ENCODE results near the gene BAIAP2L2. TPM values are rescaled to one million over a fixed set of nuclear protein-coding genes. Genes with fewer than 3 reads are reported as not detected.

The BAIAP2L2 gene
- total and polyA plus RNA-seq, 2 experiments from 2014 or later: 4.4 to 8.2 TPM

DNA sequence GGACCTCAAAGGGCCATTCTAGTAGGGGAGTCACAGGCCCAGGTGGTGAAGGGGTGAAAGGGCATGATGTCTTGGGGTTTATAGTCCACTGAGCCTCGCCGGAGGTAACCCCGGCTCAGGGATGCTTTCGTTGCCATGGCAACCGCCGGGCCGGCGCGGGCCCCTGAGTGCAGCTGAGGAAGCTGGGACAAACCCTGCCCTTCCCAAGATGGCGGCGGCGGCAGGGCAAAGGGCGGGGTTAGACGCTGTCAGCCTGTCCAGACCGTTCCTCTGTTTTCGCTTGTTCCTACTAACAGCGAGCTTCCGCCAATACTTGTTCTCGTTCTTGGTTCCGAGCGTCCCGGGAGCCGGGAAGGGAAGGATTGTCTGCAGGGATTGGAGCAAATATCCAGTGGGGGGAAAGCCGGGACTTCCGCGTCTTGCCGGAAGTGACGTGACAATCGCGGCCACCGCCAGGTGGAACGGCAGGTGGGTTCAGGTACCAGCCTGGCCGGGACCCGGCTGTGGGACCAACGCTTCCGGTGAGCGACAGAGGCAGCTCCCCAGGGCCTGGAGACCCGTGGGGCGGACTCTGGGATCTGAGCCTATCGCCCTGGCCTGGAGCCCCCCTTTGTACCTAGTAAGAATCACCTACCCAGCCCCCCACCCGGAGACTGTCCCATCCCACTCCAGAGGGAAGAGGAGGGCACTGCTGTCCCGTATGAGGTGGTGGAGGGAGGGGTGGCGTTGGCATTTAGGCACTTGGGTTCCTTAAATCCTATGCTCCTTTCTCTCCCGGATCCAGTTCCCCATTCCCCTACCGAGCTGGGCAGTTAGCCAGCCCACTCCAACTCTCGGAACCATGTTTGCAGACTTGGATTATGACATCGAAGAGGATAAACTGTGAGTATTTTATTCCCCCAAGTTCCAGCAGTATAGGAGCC is 53.3 kb downstream of the BAIAP2L2 start, which contains the start of gene PICK1:
TSS of gene PICK1 (plus strand) at position 436 of the 923 bp plus-strand sequence. CDS start at position 842, 406 bp downstream.
- Histone ChIP-seq H3K4me3 (peak within 1 kb of the TSS; percentile 39), H3K9me2 (replicated peaks; ENCODE audit: insufficient read depth) (no peaks in the 10 kb centered on the region), H3K79me2 (peaks cover 8% of the 10 kb centered on the region), H2AFZ (peak within 1 kb of the TSS; percentile 70), H3K4me1 (ENCODE audit: insufficient read depth) (no peaks in the 10 kb centered on the region), H3K36me3 (replicated peaks; ENCODE audit: insufficient read depth, low read depth) (no peaks in the 10 kb centered on the region), H3K27ac (peak within 1 kb of the TSS; percentile 78), H3K4me2 (peak within 1 kb of the TSS; percentile 84), H4K20me1 (ENCODE audit: insufficient read depth, poor library complexity, severe bottlenecking) (no peaks in the 10 kb centered on the region), H3K27me3 (no peaks in the 10 kb centered on the region), H3K9me3 (ENCODE audit: low read depth) (no peaks in the 10 kb centered on the region)
- WGBS (ENCODE audit: low lambda C conversion rate, missing lambda C conversion rate): 4% methylated on average over 47 of the region's 47 CpGs
- TF ChIP-seq EZH2phosphoT487 (IDR thresholded peaks at IDR 0.05; ENCODE audit: low read depth, severe bottlenecking, unreplicated experiment): no peak
- TF ChIP-seq EZH2 (IDR thresholded peaks at IDR 0.05; ENCODE audit: borderline replicate concordance): no peak
- TF ChIP-seq CTCF (IDR thresholded peaks at IDR 0.05; ENCODE audit: poor library complexity): no peak
- peak; percentile 94 for DNase-seq (ENCODE audit: low spot score)

GRCh38 chr22:38051900-38052862 is 58.3 kb downstream of the BAIAP2L2 start:
- H3K27ac ChIP-seq: no peak overlapping the region
- H4K20me1 ChIP-seq (ENCODE audit: insufficient read depth, poor library complexity, severe bottlenecking): no peaks in the 10 kb centered on the region
- no peaks in the 10 kb centered on the region for H3K27me3 ChIP-seq
- peak overlapping the region; percentile 67 for H3K4me2 ChIP-seq
- no peaks in the 10 kb centered on the region for H3K79me2 ChIP-seq
- no peaks in the 10 kb centered on the region for H3K9me3 ChIP-seq (ENCODE audit: low read depth)
- H2AFZ ChIP-seq: no peak overlapping the region
- peak; percentile 83 for TF ChIP-seq CTCF (IDR thresholded peaks at IDR 0.05; ENCODE audit: poor library complexity)
- no peak for TF ChIP-seq EZH2phosphoT487 (IDR thresholded peaks at IDR 0.05; ENCODE audit: low read depth, severe bottlenecking, unreplicated experiment)
- 29% methylated on average over 27 of the region's 30 CpGs for WGBS (ENCODE audit: low lambda C conversion rate, missing lambda C conversion rate)
- H3K36me3 ChIP-seq (replicated peaks; ENCODE audit: insufficient read depth, low read depth): no peaks in the 10 kb centered on the region
- no peaks in the 10 kb centered on the region for H3K4me1 ChIP-seq (ENCODE audit: insufficient read depth)
- peak; percentile 92 for DNase-seq (ENCODE audit: low spot score)
- H3K4me3 ChIP-seq: no peak overlapping the region
- no peaks in the 10 kb centered on the region for H3K9me2 ChIP-seq (replicated peaks; ENCODE audit: insufficient read depth)

DNA sequence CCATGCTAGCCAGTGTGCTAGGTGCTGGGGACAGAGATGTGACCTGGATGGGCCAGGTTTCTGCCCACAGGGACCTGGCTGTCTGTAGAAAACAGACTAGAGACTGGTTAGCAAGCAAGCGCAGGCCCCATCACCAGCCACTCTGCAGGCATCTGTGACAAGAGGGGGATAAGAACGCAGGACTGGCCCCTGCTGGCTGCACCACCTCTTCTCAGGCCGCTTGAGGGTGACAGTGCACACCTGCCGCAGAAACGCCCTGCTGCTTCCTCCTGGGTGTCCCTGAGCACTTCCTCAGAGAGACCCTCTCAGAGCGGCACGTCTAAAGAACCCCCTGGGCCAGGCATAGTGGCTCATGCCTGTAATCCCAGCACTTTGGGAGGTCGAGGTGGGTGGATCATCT is 59.2 kb downstream of the BAIAP2L2 start:
- no peaks in the 10 kb centered on the region for H4K20me1 ChIP-seq (ENCODE audit: insufficient read depth, poor library complexity, severe bottlenecking)
- no peaks in the 10 kb centered on the region for H3K4me1 ChIP-seq (ENCODE audit: insufficient read depth)
- no peak overlapping the region for H3K27ac ChIP-seq
- no peaks in the 10 kb centered on the region for H3K79me2 ChIP-seq
- no peaks in the 10 kb centered on the region for H3K27me3 ChIP-seq
- no peaks in the 10 kb centered on the region for H3K9me3 ChIP-seq (ENCODE audit: low read depth)
- no peaks in the 10 kb centered on the region for H3K36me3 ChIP-seq (replicated peaks; ENCODE audit: insufficient read depth, low read depth)
- no peak overlapping the region for H3K4me2 ChIP-seq
- H3K4me3 ChIP-seq: no peak overlapping the region
- TF ChIP-seq CTCF (IDR thresholded peaks at IDR 0.05; ENCODE audit: poor library complexity): no peak
- no peak for TF ChIP-seq EZH2phosphoT487 (IDR thresholded peaks at IDR 0.05; ENCODE audit: low read depth, severe bottlenecking, unreplicated experiment)
- TF ChIP-seq EZH2 (IDR thresholded peaks at IDR 0.05; ENCODE audit: borderline replicate concordance): no peak
- H2AFZ ChIP-seq: no peak overlapping the region
- no peak for DNase-seq (ENCODE audit: low spot score)
- 82% methylated on average over 8 of the region's 8 CpGs for WGBS (ENCODE audit: low lambda C conversion rate, missing lambda C conversion rate)
- H3K9me2 ChIP-seq (replicated peaks; ENCODE audit: insufficient read depth): no peaks in the 10 kb centered on the region

Measured in hepatocyte (in vitro differentiated cells).